Kidney (tissue), 14 donors: ENCODE measurements around the gene SP140L. TPM values are rescaled to one million over a fixed set of nuclear protein-coding genes. Genes with fewer than 3 reads are reported as not detected.

Experiments used
- DNase-seq, 5 donors: peaks; one replicate each; pipeline ENCODE4 v3.0.0-alpha.2; 2013 to 2020
- FAIRE-seq: peaks from 2 replicates; lab custom pipeline; 2012; peaks lifted over from hg19 to GRCh38; lab: Jason Lieb, UNC
- H3K27ac ChIP-seq, 2 donors: one replicate each; pipeline ENCODE4 v1.7.0; 2013; ENCODE audit warnings: low read depth in 2 of 2, low read length in 2 of 2, inconsistent platforms in 1 of 2
- H3K27me3 ChIP-seq: one replicate; pipeline ENCODE4 v1.7.1; 2013; ENCODE audit warnings: low read length, inconsistent platforms; ENCODE audit not compliant: control insufficient read depth, insufficient read depth
- H3K36me3 ChIP-seq, 3 donors: one replicate each; pipeline versions ENCODE4 v1.7.0 to v1.7.1; 2013; ENCODE audit warnings: low read length in 3 of 3, control low read depth in 1 of 3, inconsistent platforms in 1 of 3; ENCODE audit not compliant: insufficient read depth in 3 of 3, control insufficient read depth in 2 of 3
- H3K4me1 ChIP-seq, 3 donors: one replicate each; pipeline versions ENCODE4 v1.7.0 to v1.7.1; 2013; ENCODE audit warnings: low read length in 3 of 3, inconsistent platforms in 1 of 3, low read depth in 1 of 3; ENCODE audit not compliant: control insufficient read depth in 2 of 3, insufficient read depth in 2 of 3
- H3K4me3 ChIP-seq, 3 donors: one replicate each; pipeline versions ENCODE4 v1.7.0 to v1.8.1; 2013; ENCODE audit warnings: low read length in 3 of 3, control low read depth in 1 of 3, inconsistent platforms in 1 of 3
- H3K9ac ChIP-seq, 3 donors: one replicate each; pipeline versions ENCODE4 v1.7.0 to v1.7.1; 2013; ENCODE audit warnings: low read length in 3 of 3, control low read depth in 1 of 3, inconsistent platforms in 1 of 3
- H3K9me3 ChIP-seq, 3 donors: one replicate each; pipeline versions ENCODE4 v1.7.0 to v1.7.1; 2013; ENCODE audit warnings: low read length in 3 of 3, control low read depth in 1 of 3, inconsistent platforms in 1 of 3; ENCODE audit not compliant: control insufficient read depth in 2 of 3, insufficient read depth in 1 of 3
- CTCF ChIP-seq: IDR thresholded peaks from 3 replicates; pipeline ENCODE4 v1.5.1; 2012; ENCODE audit warnings: mild to moderate bottlenecking, moderate library complexity, borderline replicate concordance; ENCODE audit not compliant: insufficient read depth; ENCODE audit errors: extremely low read depth
- intact Hi-C: fragments of 100-400 bp; cut with DNase I; formaldehyde crosslinking; loops from one replicate; pipeline ENCODE4 v1.11.1; 2022
- polyA plus RNA-seq: library from polyadenylated mRNA; stranded (reverse); fragments of 350-450 nt; fragmentation: Illumina TruSeq; extraction: RNeasy Lipid Tissue Mini Kit (QIAGEN cat#74804); gene quantifications from one replicate; pipeline ENCODE4 v1.2.3, GENCODE V29; 2014; ENCODE audit warnings: low read depth, low replicate concordance; ENCODE audit not compliant: insufficient read depth
- total RNA-seq: library from RNA; stranded (reverse); fragmentation: NEBNext Ultra II Directional; extraction: Animal tissue kit (Norgen Biotek cat#: 25700); gene quantifications from one replicate; pipeline ENCODE4 v1.2.1, GENCODE V29; 2021
- donor health status: control.
- donor health status: control.
- donor health status: control.
- donor health status: control.
- donor health status: control.
- donor health status: DM: yes; HTN: yes; CAD: no.
- donor health status: Normal renal cell carcinoma (clear cell type).

SP140L gene
- total and polyA plus RNA-seq, 2 donors from 2014 or later, result 4.6 to 23.8 TPM

GRCh38 chr2:230305416-230306275 lies 21.3 kb upstream of the SP140L start:
- intact Hi-C loops, result no loop called here

GRCh38 chr2:230306474-230306873 lies 20.5 kb upstream of the SP140L start:
- no peak for FAIRE-seq
- peaks cover 0 to 9% (median 0%) of the 10 kb centered on the region in 3 donors for H3K9me3 ChIP-seq
- no peak for DNase-seq
- H3K9ac ChIP-seq, result no peak overlapping the region
- H3K27me3 ChIP-seq, result no peaks in the 10 kb centered on the region
- H3K4me1 ChIP-seq, result no peaks in the 10 kb centered on the region
- no peak for TF ChIP-seq CTCF
- no peak overlapping the region for H3K27ac ChIP-seq
- H3K36me3 ChIP-seq, result no peaks in the 10 kb centered on the region
- intact Hi-C loops, result no loop called here
- no peak overlapping the region for H3K4me3 ChIP-seq

More at GRCh38 chr2:230305416-230306275, 21.3 kb upstream of the SP140L start:
- DNase-seq (no peak), FAIRE-seq (no peak)
- Histone ChIP-seq H3K9me3 (peaks cover 0 to 11% (median 0%) of the 10 kb centered on the region in 3 donors), H3K4me1 (no peaks in the 10 kb centered on the region), H3K4me3 (no peak overlapping the region), H3K27me3 (no peaks in the 10 kb centered on the region), H3K36me3 (no peaks in the 10 kb centered on the region), H3K27ac (no peak overlapping the region), H3K9ac (no peak overlapping the region)
- no peak for TF ChIP-seq CTCF

- Histone ChIP-seq H3K9ac (no peak overlapping the region), H3K27me3 (no peaks in the 10 kb centered on the region), H3K4me3 (no peak overlapping the region), H3K27ac (no peak overlapping the region), H3K9me3 (peaks cover 0 to 8% (median 0%) of the 10 kb centered on the region in 3 donors), H3K4me1 (no peaks in the 10 kb centered on the region), H3K36me3 (no peaks in the 10 kb centered on the region)
- DNase-seq (no peak), FAIRE-seq (no peak)
- intact Hi-C loops, result no loop called here
- no peak for TF ChIP-seq CTCF
Observed at GRCh38 chr2:230307485-230307884, 19.5 kb upstream of the SP140L start.
